K562 (cell line): ENCODE measurements around the gene TNNI2.

Source experiments
- AFF4 ChIP-seq: sonication (generic); formaldehyde crosslinking; IDR thresholded peaks from 2 replicates; pipeline ENCODE4 v1.8.0; 2023; ENCODE audit warnings: mild to moderate bottlenecking, missing genetic modification reagents
- DNMT1 ChIP-seq: fragments of 450-650 bp; IDR thresholded peaks from 2 replicates; pipeline ENCODE4 v1.6.1; 2016; ENCODE audit warnings: antibody characterized with exemption, mild to moderate bottlenecking
- HDAC2 ChIP-seq: fragments of 450-650 bp; IDR thresholded peaks from 2 replicates; pipeline ENCODE4 v1.6.1; 2016; ENCODE audit warnings: mild to moderate bottlenecking
- L3MBTL2 ChIP-seq: fragments of 450-650 bp; IDR thresholded peaks from 2 replicates; pipeline ENCODE4 v1.6.1; 2016; ENCODE audit warnings: mild to moderate bottlenecking, moderate library complexity
- POLR2A ChIP-seq: fragments of 450-650 bp; conservative IDR thresholded peaks from 2 replicates; pipeline ENCODE4 v1.6.1; 2016
- PRPF4 ChIP-seq: fragments of 200-400 bp; formaldehyde crosslinking; IDR thresholded peaks from one replicate; pipeline ENCODE4 v1.6.1; 2017; ENCODE audit warnings: low read length, low read depth, mild to moderate bottlenecking; ENCODE audit not compliant: insufficient read depth, poor library complexity, severe bottlenecking
- SMAD3 ChIP-seq: fragments of 450-650 bp; formaldehyde crosslinking; conservative IDR thresholded peaks from 2 replicates; pipeline ENCODE4 v1.4.0; 2020; ENCODE audit warnings: mild to moderate bottlenecking
- STAG1 ChIP-seq: sonication (generic); formaldehyde crosslinking; IDR thresholded peaks from 2 replicates; pipeline ENCODE4 v1.5.0; 2020; ENCODE audit warnings: missing genetic modification reagents, borderline replicate concordance

GRCh38 chr11:1815311-1815710 lies 23.5 kb upstream of the TNNI2 start:
- no peak for TF ChIP-seq PRPF4
- TF ChIP-seq L3MBTL2 = no peak
- no peak for TF ChIP-seq DNMT1
- TF ChIP-seq AFF4 (CRISPR knock-in tag) = no peak
- TF ChIP-seq HDAC2 = no peak
- no peak for TF ChIP-seq SMAD3 (CRISPR knock-in tag)
- TF ChIP-seq STAG1 = no peak
- no peak for TF ChIP-seq POLR2A
